K562 (cell line): ENCODE results near the gene NFIB. TPM values are rescaled to one million over a fixed set of nuclear protein-coding genes. Genes with fewer than 3 reads are reported as not detected.

Source experiments
- ATAC-seq: fragments of 200-7000 bp; cut with Tn5 transposase; 3 replicates; pipeline ENCODE4 v1.9.1; 2020; ENCODE audit warnings: moderate library complexity
- BruUV-seq: library from RNA; stranded (reverse); fragments of 400-500 nt; replicated peaks from 2 replicates; lab custom pipeline; 2021; lab: Mats Ljungman, UMichigan
- CTCF ChIA-PET: fragments of 300-600 bp; formaldehyde crosslinking; extraction: SDS; loops from one replicate; lab custom pipeline; 2021; ENCODE audit warnings: low intra/inter-chr PET ratio; lab: Yijun Ruan, JAX
- POLR2A ChIA-PET: fragments of 300-600, 350-650 bp; sonication (Branson Sonifier 250); formaldehyde crosslinking; extraction: SDS; loops from one replicate; lab custom pipeline; 2021; ENCODE audit warnings: antibody characterized with exemption, inconsistent platforms; lab: Yijun Ruan, JAX
- DNase-seq, 4 experiments: peaks; one replicate each; pipeline versions ENCODE4 v3.0.0 to v3.0.0-alpha.2; 2011 to 2018; ENCODE audit warnings: low spot score in 3 of 4, mixed read lengths in 3 of 4; ENCODE audit errors: extremely low read depth in 1 of 4
- FAIRE-seq: peaks from 2 replicates; lab custom pipeline; 2011; peaks lifted over from hg19 to GRCh38; lab: Jason Lieb, UNC
- H2AFZ ChIP-seq: 2 replicates; pipeline ENCODE4 v1.6.0; 2011; ENCODE audit warnings: low read depth, low read length, control low read depth, inconsistent platforms
- H3K27ac ChIP-seq: fragments of 200-600 bp; 3 replicates; pipeline ENCODE4 v1.8.0; 2011; ENCODE audit warnings: low read depth, mild to moderate bottlenecking, control low read depth, inconsistent platforms, low read length, moderate library complexity, mixed read lengths; ENCODE audit errors: extremely low read depth
- H3K27me3 ChIP-seq, 2 experiments: fragments of 300-600 bp in 1 of 2; 2 replicates in 1 of 2; 3 replicates in 1 of 2; pipeline versions ENCODE4 v1.6.0 to v1.8.0; 2011; ENCODE audit warnings: inconsistent platforms in 2 of 2, low read length in 2 of 2, mild to moderate bottlenecking in 1 of 2, mixed read lengths in 1 of 2, moderate library complexity in 1 of 2; ENCODE audit not compliant: control insufficient read depth in 2 of 2, insufficient read depth in 2 of 2
- H3K36me3 ChIP-seq: fragments of 300-600 bp; 3 replicates; pipeline ENCODE4 v1.8.0; 2011; ENCODE audit warnings: mild to moderate bottlenecking, low read length, inconsistent platforms; ENCODE audit not compliant: control insufficient read depth, insufficient read depth
- H3K4me1 ChIP-seq, 2 experiments: fragments of 200-600 bp in 1 of 2; replicated peaks in 1 of 2; 2 replicates in 1 of 2; 3 replicates in 1 of 2; pipeline versions ENCODE4 v1.5.1 to v1.8.0; 2011; ENCODE audit warnings: inconsistent platforms in 2 of 2, low read length in 2 of 2, mild to moderate bottlenecking in 1 of 2, mixed read lengths in 1 of 2, moderate library complexity in 1 of 2; ENCODE audit not compliant: control insufficient read depth in 2 of 2, insufficient read depth in 2 of 2
- H3K4me2 ChIP-seq: 2 replicates; pipeline ENCODE4 v1.6.1; 2011; ENCODE audit warnings: low read length, control low read depth, inconsistent platforms, mixed read lengths; ENCODE audit not compliant: insufficient read depth
- H3K4me3 ChIP-seq: fragments of 200-600 bp; sonication (generic), shearing (Covaris generic); 2 replicates; pipeline ENCODE4 v1.5.1; 2016; ENCODE audit warnings: control low read depth, inconsistent platforms
- H3K79me2 ChIP-seq: fragments of 200-600 bp; 3 replicates; pipeline ENCODE4 v1.8.0; 2011; ENCODE audit warnings: low read length, inconsistent platforms; ENCODE audit not compliant: control insufficient read depth, insufficient read depth
- H3K9ac ChIP-seq, 2 experiments: 2 replicates each; pipeline versions ENCODE4 v1.6.0 to v1.6.1; 2011; ENCODE audit warnings: low read depth in 2 of 2, low read length in 2 of 2, control low read depth in 1 of 2, inconsistent platforms in 1 of 2, mild to moderate bottlenecking in 1 of 2, mixed read lengths in 1 of 2; ENCODE audit not compliant: insufficient read depth in 1 of 2
- H3K9me1 ChIP-seq: one replicate; pipeline ENCODE4 v1.6.0; 2011; ENCODE audit warnings: inconsistent platforms, mild to moderate bottlenecking, low read length, moderate library complexity; ENCODE audit not compliant: control insufficient read depth, insufficient read depth
- H3K9me3 ChIP-seq: replicated peaks from 2 replicates; pipeline ENCODE4 v1.5.1; 2011; ENCODE audit warnings: low read depth, low read length, inconsistent platforms; ENCODE audit not compliant: control insufficient read depth, insufficient read depth
- H4K20me1 ChIP-seq: replicated peaks from 2 replicates; pipeline ENCODE4 v1.6.1; 2011; ENCODE audit warnings: low read length, inconsistent platforms, mixed read lengths; ENCODE audit not compliant: control insufficient read depth, insufficient read depth
- CREB3 ChIP-seq: fragments of 450-650 bp; conservative IDR thresholded peaks from 2 replicates; pipeline ENCODE4 v1.6.1; 2016; ENCODE audit warnings: missing genetic modification characterization, low read depth, mild to moderate bottlenecking, missing compliant biosample characterization, moderate library complexity
- ESRRA ChIP-seq: fragments of 450-650 bp; IDR thresholded peaks from 2 replicates; pipeline ENCODE4 v1.6.1; 2014; ENCODE audit warnings: low read depth, mild to moderate bottlenecking, moderate library complexity, borderline replicate concordance
- ZBTB8A ChIP-seq: fragments of 450-650 bp; IDR thresholded peaks from 2 replicates; pipeline ENCODE4 v1.6.1; 2018; ENCODE audit warnings: mild to moderate bottlenecking, moderate library complexity; ENCODE audit not compliant: partially characterized antibody
- WGBS: fragments of 100-300 bp; shearing (Covaris generic); methylation state at CpG from one replicate; pipeline ENCODE4 v1.1.6; 2016; ENCODE audit warnings: low coverage, mixed read lengths; ENCODE audit not compliant: insufficient coverage; ENCODE audit errors: missing lambda C conversion rate; 5-methylcytosine and 5-hydroxymethylcytosine counted together
- in situ Hi-C: fragments of 300-500 bp; cut with MboI; formaldehyde crosslinking; loops from 4 replicates; pipeline ENCODE4 v1.15.0; 2018; ENCODE audit warnings: inconsistent platforms, mixed read lengths
- intact Hi-C: fragments of 100-400 bp; cut with micrococcal nuclease; formaldehyde crosslinking; loops from 2 replicates; pipeline ENCODE4 v1.14.2; 2022
- polyA plus RNA-seq, 8 experiments: library from polyadenylated mRNA; depleted of rRNA in 4 of 8; stranded (reverse) in 5 of 8; unstranded in 3 of 8; fragments of >200 nt; fragmentation: Nextera tagmentation in 2 of 8; fragmentation: Illumina TruSeq in 1 of 8; extraction: Ambion mirVana in 2 of 8; extraction: Trizol in 1 of 8; gene quantifications; 2 replicates each; pipeline versions ENCODE4 v1.2.1 to v1.2.3, GENCODE V29; 2011 to 2014; ENCODE audit warnings: inconsistent platforms in 1 of 8, missing spikeins in 1 of 8
- total RNA-seq, 7 experiments: library from RNA; depleted of rRNA in 6 of 7; stranded (reverse); fragments of >200 nt in 6 of 7; fragmentation: Illumina TruSeq in 2 of 7; extraction: Trizol in 2 of 7; gene quantifications; 2 replicates each; pipeline versions ENCODE4 v1.2.1 to v1.2.3, GENCODE V29; 2011 to 2021; ENCODE audit warnings: low replicate concordance in 1 of 7
- TF ChIP-seq, protein P1 (sequence below): fragments of 450-650 bp; IDR thresholded peaks from 2 replicates; pipeline ENCODE4 v1.6.1; 2014; ENCODE audit warnings: low read depth, mild to moderate bottlenecking, moderate library complexity, borderline replicate concordance

NFIB gene
- total and polyA plus RNA-seq, 9 of the 15 experiments (the other 6 are each of a cell fraction or from before 2014, with no cell fraction given), result 1.2 to 3.3 (median 1.9) TPM

DNA sequence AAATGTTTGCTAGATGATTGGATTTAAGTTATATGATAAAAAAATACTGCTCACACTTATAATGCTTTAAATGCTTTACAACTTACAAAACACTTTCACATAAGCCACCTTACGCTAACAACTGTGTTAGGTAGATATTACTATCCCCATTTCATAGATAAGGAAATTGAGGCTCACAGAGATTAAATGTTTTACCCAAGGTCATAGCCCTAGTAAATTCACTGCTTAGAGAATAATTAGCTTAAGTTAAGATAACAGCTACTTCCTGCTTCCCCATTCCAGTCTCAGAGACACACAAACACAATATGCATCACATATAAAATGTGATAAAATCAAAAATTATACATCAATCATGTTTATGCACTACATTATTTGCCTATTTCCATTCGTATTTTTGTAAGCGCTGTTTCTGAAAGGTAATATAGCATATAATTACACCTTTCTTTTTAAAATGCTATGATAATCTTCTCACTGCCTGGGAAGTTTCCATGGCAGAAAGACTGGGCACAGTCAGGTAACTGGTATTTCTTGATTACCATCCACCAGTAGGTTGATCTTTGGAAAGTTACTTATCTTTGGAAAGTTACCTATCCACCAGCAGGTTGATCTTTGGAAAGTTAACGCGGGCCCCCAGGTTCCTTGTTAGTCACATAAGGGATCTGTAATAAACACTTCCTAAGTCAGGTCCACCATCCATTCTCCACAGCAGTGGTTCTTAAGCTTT lies 101.1 kb downstream of the NFIB start:
- ATAC-seq, result no peak
- ChIA-PET POLR2A (interaction anchor here (0.8 kb wide), 1 partner anchor 10 kb away, joined by 3 read pairs; no protein-coding TSS in a partner anchor), CTCF (no interaction called here)
- Histone ChIP-seq H3K27ac (no peak overlapping the region), H3K4me1 (no peaks in the 10 kb centered on the region), H3K36me3 (no peaks in the 10 kb centered on the region), H3K4me3 (no peak overlapping the region), H3K9me1 (no peaks in the 10 kb centered on the region), H3K9me3 (no peaks in the 10 kb centered on the region), H4K20me1 (no peaks in the 10 kb centered on the region), H3K27me3 (0 out of 5 replicates have a peak, but pooled peaks cover 0 to 4% of the 10 kb centered on the region in 2 experiments), H2AFZ (no peak overlapping the region), H3K9ac (no peak overlapping the region)
- no TSS peak for BruUV-seq
- WGBS, result 20% methylated on average over 5 of the region's 5 CpGs
- no peak for FAIRE-seq
- no peak for DNase-seq
- intact Hi-C loops, result loop anchor here (10.0 kb wide), 1 partner anchor 48 kb away; no protein-coding TSS in a partner anchor
- in situ Hi-C loops, result no loop called here
- TF ChIP-seq ESRRA, result peak; percentile 89
- TF ChIP-seq CREB3 (tag), result no peak
- TF ChIP-seq, all 486 proteins: peak for 1
- Histone ChIP-seq H3K4me2 (no peak overlapping the region), H3K79me2 (no peaks in the 10 kb centered on the region)

DNA sequence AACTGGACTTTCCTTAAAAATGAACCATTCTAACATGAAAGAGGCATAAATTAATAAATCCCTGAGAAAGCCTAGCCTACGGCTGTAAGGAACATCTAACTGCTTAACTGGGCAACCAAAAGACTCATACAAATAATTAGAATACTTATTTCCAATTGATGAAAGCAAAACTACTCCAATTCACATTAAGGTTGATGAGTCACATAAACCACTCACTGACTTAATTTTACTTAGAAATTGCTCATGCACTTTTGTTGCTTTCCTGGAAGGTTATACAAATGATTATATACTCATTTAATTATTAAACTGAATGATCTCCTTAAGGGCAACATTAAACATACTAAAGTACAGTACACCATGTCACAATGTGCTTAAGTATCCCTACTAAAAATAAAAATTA lies 101.9 kb downstream of the NFIB start:
- ChIA-PET CTCF (no interaction called here), POLR2A (no interaction called here)
- H3K79me2 ChIP-seq, result no peaks in the 10 kb centered on the region
- ATAC-seq (no peak), FAIRE-seq (no peak), DNase-seq (no peak)
- no peak overlapping the region for H2AFZ ChIP-seq
- H3K4me2 ChIP-seq, result no peak overlapping the region
- H3K9me3 ChIP-seq, result no peaks in the 10 kb centered on the region
- no peaks in the 10 kb centered on the region for H4K20me1 ChIP-seq
- TF ChIP-seq ZBTB8A, result no peak
- TF ChIP-seq, protein P1, sequence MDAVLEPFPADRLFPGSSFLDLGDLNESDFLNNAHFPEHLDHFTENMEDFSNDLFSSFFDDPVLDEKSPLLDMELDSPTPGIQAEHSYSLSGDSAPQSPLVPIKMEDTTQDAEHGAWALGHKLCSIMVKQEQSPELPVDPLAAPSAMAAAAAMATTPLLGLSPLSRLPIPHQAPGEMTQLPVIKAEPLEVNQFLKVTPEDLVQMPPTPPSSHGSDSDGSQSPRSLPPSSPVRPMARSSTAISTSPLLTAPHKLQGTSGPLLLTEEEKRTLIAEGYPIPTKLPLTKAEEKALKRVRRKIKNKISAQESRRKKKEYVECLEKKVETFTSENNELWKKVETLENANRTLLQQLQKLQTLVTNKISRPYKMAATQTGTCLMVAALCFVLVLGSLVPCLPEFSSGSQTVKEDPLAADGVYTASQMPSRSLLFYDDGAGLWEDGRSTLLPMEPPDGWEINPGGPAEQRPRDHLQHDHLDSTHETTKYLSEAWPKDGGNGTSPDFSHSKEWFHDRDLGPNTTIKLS, result no peak
- H3K4me1 ChIP-seq, result no peaks in the 10 kb centered on the region
- H3K9ac ChIP-seq, result no peak overlapping the region
- H3K27ac ChIP-seq, result no peak overlapping the region
- no peak overlapping the region for H3K4me3 ChIP-seq
- H3K9me1 ChIP-seq, result no peaks in the 10 kb centered on the region
- H3K36me3 ChIP-seq, result no peaks in the 10 kb centered on the region
- peaks cover 0 to 8% of the 10 kb centered on the region in 2 experiments; a peak in 1 of 5 replicates for H3K27me3 ChIP-seq
- BruUV-seq, result no TSS peak
- 0% methylated on average over 1 of the region's 1 CpG for WGBS
- in situ Hi-C loops, result no loop called here
- intact Hi-C loops, result loop anchor here (10.0 kb wide), 1 partner anchor 47 kb away; no protein-coding TSS in a partner anchor
